ENCODE data around the gene RETN. TPM values are rescaled to one million over a fixed set of nuclear protein-coding genes. Genes with fewer than 3 reads are reported as not detected.

The RETN gene
- total RNA-seq, 1 donor from 2014 or later, result not detected

DNA sequence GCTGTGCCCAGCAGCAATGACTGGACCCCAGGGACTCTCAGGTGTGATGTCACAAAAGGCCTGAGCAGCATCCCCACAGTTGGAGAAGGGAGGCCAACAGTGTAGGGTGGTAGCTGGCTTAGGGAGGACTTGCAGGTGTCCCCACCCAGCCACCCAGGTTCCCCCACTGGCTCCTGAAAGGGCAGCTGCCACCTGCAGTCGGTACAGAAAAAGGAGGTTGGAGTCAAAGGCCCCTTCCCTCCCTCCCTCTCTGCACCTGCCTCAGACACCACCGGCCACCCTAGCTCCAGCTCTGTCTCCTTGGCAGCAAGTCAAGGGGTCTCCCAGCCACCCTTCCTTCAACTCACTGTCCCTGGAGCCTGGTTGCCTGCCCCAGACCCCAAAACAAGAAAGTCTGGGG is 35.2 kb upstream of the RETN start, which contains the start of gene PCP2:
TSS of gene PCP2 (minus strand) at position 22 of the 400 bp plus-strand sequence. CDS start 262 bp downstream, outside the sequence.
- intact Hi-C loops (cut with DNase I), result no loop called here
- H3K4me3 ChIP-seq, result no peak within 1 kb of the TSS
- DNase-seq (ENCODE audit: extremely low spot score in 2 of 2), result no peak
- H3K9me3 ChIP-seq, result no peaks in the 10 kb centered on the region
- H3K27ac ChIP-seq, result no peak within 1 kb of the TSS
- peaks cover 27% of the 10 kb centered on the region for H3K4me1 ChIP-seq
- no peaks in the 10 kb centered on the region for H3K36me3 ChIP-seq
- peaks cover 8% of the 10 kb centered on the region for H3K27me3 ChIP-seq
- TF ChIP-seq POLR2A (IDR thresholded peaks at IDR 0.05), result no peak
- TF ChIP-seq POLR2AphosphoS5 (IDR thresholded peaks at IDR 0.05; ENCODE audit: insufficient read depth in 1 of 2, low read depth in 1 of 2), result no peak
- TF ChIP-seq, protein P1, sequence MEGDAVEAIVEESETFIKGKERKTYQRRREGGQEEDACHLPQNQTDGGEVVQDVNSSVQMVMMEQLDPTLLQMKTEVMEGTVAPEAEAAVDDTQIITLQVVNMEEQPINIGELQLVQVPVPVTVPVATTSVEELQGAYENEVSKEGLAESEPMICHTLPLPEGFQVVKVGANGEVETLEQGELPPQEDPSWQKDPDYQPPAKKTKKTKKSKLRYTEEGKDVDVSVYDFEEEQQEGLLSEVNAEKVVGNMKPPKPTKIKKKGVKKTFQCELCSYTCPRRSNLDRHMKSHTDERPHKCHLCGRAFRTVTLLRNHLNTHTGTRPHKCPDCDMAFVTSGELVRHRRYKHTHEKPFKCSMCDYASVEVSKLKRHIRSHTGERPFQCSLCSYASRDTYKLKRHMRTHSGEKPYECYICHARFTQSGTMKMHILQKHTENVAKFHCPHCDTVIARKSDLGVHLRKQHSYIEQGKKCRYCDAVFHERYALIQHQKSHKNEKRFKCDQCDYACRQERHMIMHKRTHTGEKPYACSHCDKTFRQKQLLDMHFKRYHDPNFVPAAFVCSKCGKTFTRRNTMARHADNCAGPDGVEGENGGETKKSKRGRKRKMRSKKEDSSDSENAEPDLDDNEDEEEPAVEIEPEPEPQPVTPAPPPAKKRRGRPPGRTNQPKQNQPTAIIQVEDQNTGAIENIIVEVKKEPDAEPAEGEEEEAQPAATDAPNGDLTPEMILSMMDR (IDR thresholded peaks at IDR 0.05), result no peak

DNA sequence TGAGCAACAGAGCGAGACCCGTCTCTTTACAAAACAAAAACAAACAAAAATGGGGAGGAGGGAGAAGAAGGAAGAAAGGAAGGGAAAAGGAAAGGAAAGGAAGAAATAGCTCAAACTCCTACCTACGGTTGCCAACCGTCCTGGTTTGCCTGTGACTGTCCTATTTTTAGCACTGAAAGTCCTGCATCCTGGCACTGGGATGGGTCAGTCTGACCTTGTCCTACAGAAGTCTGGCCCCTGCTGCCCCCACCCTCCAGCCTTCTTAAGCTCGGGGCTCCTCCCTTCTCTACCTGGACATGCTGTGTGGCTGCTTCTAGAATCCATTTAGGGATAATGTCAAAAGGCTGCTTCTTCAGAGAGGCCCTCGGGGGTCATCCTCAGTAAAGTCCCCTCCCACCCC is 33.2 kb upstream of the RETN start:
- Histone ChIP-seq H3K4me3 (no peak overlapping the region), H3K4me1 (peaks cover 15% of the 10 kb centered on the region), H3K9me3 (no peaks in the 10 kb centered on the region), H3K27ac (no peak overlapping the region), H3K27me3 (peaks cover 8% of the 10 kb centered on the region), H3K36me3 (no peaks in the 10 kb centered on the region)
- no peak for DNase-seq (ENCODE audit: extremely low spot score in 2 of 2)
- intact Hi-C loops (cut with DNase I), result no loop called here
- TF ChIP-seq, protein P1 (IDR thresholded peaks at IDR 0.05), result no peak
- no peak for TF ChIP-seq POLR2AphosphoS5 (IDR thresholded peaks at IDR 0.05; ENCODE audit: insufficient read depth in 1 of 2, low read depth in 1 of 2)
- no peak for TF ChIP-seq POLR2A (IDR thresholded peaks at IDR 0.05)

DNA sequence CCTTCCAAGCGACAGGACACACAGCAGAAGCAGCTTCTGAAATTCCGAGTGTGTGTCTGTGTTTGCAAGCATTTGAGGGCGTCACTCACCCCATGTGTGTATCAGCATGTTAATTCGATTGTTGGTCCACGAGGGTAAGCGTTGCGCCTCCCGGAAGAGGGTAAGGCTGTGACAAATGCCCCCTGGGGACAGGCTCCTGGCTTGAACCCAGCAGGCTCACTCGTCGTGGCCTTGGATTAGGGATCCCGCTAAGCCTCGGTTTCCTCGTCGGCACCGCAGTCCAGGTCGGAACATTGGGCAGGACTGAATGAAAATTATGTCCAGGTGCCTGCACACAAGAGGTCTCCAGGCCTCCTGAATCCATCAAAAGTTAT is 32.5 kb upstream of the RETN start:
- DNase-seq (ENCODE audit: extremely low spot score in 2 of 2), result no peak
- Histone ChIP-seq H3K27ac (no peak overlapping the region), H3K9me3 (no peaks in the 10 kb centered on the region), H3K36me3 (no peaks in the 10 kb centered on the region), H3K4me1 (peaks cover 9% of the 10 kb centered on the region), H3K27me3 (peaks cover 8% of the 10 kb centered on the region), H3K4me3 (peak overlapping the region; percentile 41 to 60)
- intact Hi-C loops (cut with DNase I), result no loop called here
- TF ChIP-seq, protein P1 (IDR thresholded peaks at IDR 0.05), result no peak
- no peak for TF ChIP-seq POLR2AphosphoS5 (IDR thresholded peaks at IDR 0.05; ENCODE audit: insufficient read depth in 1 of 2, low read depth in 1 of 2)
- TF ChIP-seq POLR2A (IDR thresholded peaks at IDR 0.05), result no peak

DNA sequence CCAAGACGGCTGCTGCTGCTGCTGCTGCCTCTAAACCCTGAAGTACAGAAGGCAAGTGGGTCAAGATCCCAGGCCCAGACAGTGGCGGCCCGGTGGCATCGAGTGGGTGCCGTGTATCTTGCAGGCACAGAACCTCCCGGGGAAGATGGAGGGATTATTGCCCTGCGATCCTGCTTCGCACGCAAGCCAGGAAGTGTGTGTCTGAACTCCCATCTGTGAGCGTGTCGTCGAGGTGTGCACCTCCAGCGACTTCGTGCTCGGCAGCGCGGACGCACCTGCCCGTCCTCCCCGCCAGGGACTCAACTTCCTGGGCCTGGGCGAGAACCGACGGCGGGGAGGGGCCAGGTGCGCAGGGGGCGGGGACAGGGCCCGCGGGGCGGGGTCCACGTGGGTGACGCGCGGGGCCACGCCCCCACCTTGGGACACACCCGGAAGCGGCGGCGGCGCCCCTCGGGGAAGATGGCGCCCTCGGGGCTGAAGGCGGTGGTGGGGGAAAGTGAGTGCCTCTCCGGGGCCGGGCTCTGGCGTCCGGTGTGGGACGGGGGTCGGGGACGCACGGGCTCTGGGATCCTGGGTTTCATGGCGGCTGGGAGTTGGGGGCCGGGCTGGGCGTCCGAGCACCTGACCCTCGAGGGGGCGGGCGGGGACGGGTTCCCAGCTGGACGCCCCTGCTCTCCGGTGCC is 32.0 kb upstream of the RETN start, which contains the start of gene STXBP2:
TSS of gene STXBP2 (plus strand) at position 420 of the 683 bp plus-strand sequence. CDS start at position 460, 40 bp downstream.
- peak in 1 of 2 donors; percentile 98 for DNase-seq (ENCODE audit: extremely low spot score in 2 of 2)
- Histone ChIP-seq H3K4me3 (peak within 1 kb of the TSS; percentile 41 to 60), H3K9me3 (no peaks in the 10 kb centered on the region), H3K27ac (peak within 1 kb of the TSS; percentile 76), H3K27me3 (peaks cover 8% of the 10 kb centered on the region), H3K4me1 (peaks cover 6% of the 10 kb centered on the region), H3K36me3 (no peaks in the 10 kb centered on the region)
- TF ChIP-seq, protein P1 (IDR thresholded peaks at IDR 0.05), result peak in 1 of 3 experiments; percentile 27
- peak in 1 of 2 donors; percentile 41 for TF ChIP-seq POLR2AphosphoS5 (IDR thresholded peaks at IDR 0.05; ENCODE audit: insufficient read depth in 1 of 2, low read depth in 1 of 2)
- TF ChIP-seq POLR2A (IDR thresholded peaks at IDR 0.05), result peak in 1 of 2 donors; percentile 26
- intact Hi-C loops (cut with DNase I), result no loop called here
